Measurements from ENCODE around the gene PPP1R12A.

The PPP1R12A gene

GRCh38 chr12:79850610-79851299, 84.1 kb downstream of the PPP1R12A start:
- no peak overlapping the region for H3K27ac ChIP-seq
- no peak for DNase-seq (ENCODE audit: low spot score)
- POLR2A ChIA-PET (ENCODE audit: low non-redundant PET): no interaction called here
- TF ChIP-seq CTCF (conservative IDR thresholded peaks at IDR 0.05; ENCODE audit: low read depth): no peak
- CTCF ChIA-PET: no interaction called here

DNA sequence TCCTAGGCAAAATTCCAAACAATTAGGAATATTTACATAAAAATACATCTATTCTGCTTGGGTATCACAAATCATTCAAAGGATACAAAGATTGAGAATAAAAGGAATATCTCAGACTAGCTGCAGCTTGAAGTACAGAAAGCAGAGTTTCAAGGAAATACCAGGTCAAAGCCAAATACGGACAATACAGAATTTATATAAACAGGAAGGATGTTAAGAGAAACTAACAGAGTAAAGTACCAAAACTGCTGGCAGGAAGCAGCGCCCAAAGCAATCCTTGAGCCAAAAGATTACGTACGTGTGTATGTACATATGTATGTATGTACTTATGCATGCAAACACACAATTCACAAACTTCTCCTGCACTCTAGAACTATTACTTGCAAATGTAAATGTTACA, 86.6 kb downstream of the PPP1R12A start:
- no peak overlapping the region for H3K27ac ChIP-seq
- ChIA-PET CTCF (no interaction called here), POLR2A (ENCODE audit: low non-redundant PET) (no interaction called here)
- no peak for TF ChIP-seq CTCF (conservative IDR thresholded peaks at IDR 0.05; ENCODE audit: low read depth)
- DNase-seq (ENCODE audit: low spot score): no peak

GRCh38 chr12:79847417-79847816, 87.5 kb downstream of the PPP1R12A start:
- ChIA-PET POLR2A (ENCODE audit: low non-redundant PET) (no interaction called here), CTCF (no interaction called here)
- TF ChIP-seq CTCF (conservative IDR thresholded peaks at IDR 0.05; ENCODE audit: low read depth): no peak
- no peak for DNase-seq (ENCODE audit: low spot score)
- H3K27ac ChIP-seq: no peak overlapping the region

DNA sequence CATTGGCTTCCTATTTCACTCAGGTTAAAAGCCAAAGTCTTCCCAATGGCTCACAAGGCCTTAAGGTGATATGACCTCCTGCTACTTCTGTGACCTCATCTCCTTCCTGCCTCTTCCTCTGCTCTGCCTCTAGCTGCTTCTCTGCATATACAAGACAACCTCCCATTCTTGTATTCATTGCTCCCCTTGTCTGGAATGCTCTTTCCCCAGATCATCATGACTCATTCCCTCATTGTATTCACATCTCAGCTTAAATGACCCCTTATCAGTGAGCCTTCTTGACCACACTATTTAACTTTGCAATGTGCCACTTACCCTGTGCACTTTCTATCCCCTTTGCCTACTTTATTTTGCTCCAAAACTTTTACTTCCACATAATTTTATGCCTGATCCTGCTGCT, 90.2 kb downstream of the PPP1R12A start:
- POLR2A ChIA-PET (ENCODE audit: low non-redundant PET): no interaction called here

DNA sequence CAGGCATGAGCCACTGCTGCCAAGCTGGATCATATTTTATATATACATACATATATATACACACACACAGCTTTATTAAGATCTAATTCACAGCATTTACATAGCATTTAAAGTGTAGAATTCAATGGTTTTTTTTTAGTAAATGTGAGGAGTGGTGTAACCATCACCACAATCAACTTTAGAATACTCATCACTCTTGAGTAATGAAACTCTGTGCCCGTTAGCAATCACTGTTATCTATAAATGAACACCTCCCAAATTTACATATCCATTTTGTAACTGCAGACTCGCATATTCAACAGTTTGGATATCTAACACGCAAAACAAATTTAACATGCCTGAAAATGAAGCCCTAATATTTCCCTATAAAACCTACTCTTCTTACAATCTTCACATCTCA, 90.9 kb downstream of the PPP1R12A start:
- no peak for DNase-seq (ENCODE audit: low spot score)
- TF ChIP-seq CTCF (conservative IDR thresholded peaks at IDR 0.05; ENCODE audit: low read depth): no peak
- H3K27ac ChIP-seq: no peak overlapping the region
- ChIA-PET POLR2A (ENCODE audit: low non-redundant PET) (no interaction called here), CTCF (no interaction called here)

More for the DNA sequence above, 90.2 kb downstream of the PPP1R12A start:
- peak; percentile 52 for DNase-seq (ENCODE audit: low spot score)
- TF ChIP-seq CTCF (conservative IDR thresholded peaks at IDR 0.05; ENCODE audit: low read depth): no peak
- CTCF ChIA-PET: no interaction called here
- H3K27ac ChIP-seq: no peak overlapping the region

- DNase-seq (ENCODE audit: low spot score): no peak
- TF ChIP-seq CTCF (conservative IDR thresholded peaks at IDR 0.05; ENCODE audit: low read depth): no peak
- no peak overlapping the region for H3K27ac ChIP-seq
- ChIA-PET POLR2A (ENCODE audit: low non-redundant PET) (no interaction called here), CTCF (no interaction called here)
Observed at GRCh38 chr12:79842630-79843029, 92.3 kb downstream of the PPP1R12A start.
